ENCODE measurements around the gene GNPAT. TPM values are rescaled to one million over a fixed set of nuclear protein-coding genes. Genes with fewer than 3 reads are reported as not detected.

GNPAT gene
- total and polyA plus RNA-seq, 2 of the 4 experiments (the other 2 are of a cell fraction): 17.2 to 36.0 TPM

DNA sequence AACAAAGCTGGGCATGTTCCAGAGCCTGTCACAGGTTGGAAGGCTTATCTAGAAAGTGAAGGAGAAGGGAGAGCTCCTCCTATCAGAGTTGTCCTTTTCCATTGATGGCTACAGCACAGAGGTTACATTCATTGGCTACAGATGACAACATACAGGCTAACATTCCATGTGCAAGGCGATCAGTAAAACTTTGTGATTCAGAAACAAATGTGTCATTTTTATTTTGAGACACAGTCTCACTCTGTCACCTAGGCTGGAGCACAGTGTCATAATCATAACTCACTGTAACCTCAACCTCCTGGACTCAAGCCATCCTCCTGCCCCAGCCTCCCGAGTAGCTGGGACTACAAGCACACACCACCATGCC lies 46.6 kb upstream of the GNPAT start:
- Histone ChIP-seq H3K9me1 (ENCODE audit: insufficient read depth, low read length) (no peaks in the 10 kb centered on the region), H3K56ac (ENCODE audit: extremely low read depth, insufficient read depth, low read length) (no peak overlapping the region), H3K9ac (ENCODE audit: low read depth, low read length) (no peak overlapping the region), H3K9me3 (ENCODE audit: control insufficient read depth, insufficient read depth, low read length) (no peaks in the 10 kb centered on the region), H3K4ac (ENCODE audit: low read depth, low read length) (no peak overlapping the region), H2AK9ac (replicated peaks; ENCODE audit: low read depth, low read length, poor library complexity) (no peak overlapping the region), H3K4me1 (ENCODE audit: control insufficient read depth, insufficient read depth, low read length) (no peaks in the 10 kb centered on the region), H2AK5ac (ENCODE audit: low read depth, low read length) (no peak overlapping the region), H3K27ac (ENCODE audit: insufficient read depth, low read length) (no peak overlapping the region), H2BK15ac (ENCODE audit: low read depth, low read length) (no peak overlapping the region), H2AFZ (replicated peaks; ENCODE audit: low read length, poor library complexity) (no peak overlapping the region), H3K18ac (ENCODE audit: low read depth, low read length) (no peak overlapping the region), H3K23ac (ENCODE audit: low read depth, low read length) (no peak overlapping the region), H4K91ac (ENCODE audit: insufficient read depth, low read depth, low read length) (no peak overlapping the region), H2BK20ac (ENCODE audit: low read depth, low read length) (no peak overlapping the region), H4K8ac (ENCODE audit: low read depth in 2 of 2, low read length in 2 of 2) (no peak overlapping the region), H3K27me3 (ENCODE audit: control insufficient read depth, insufficient read depth, low read length) (peaks cover 14% of the 10 kb centered on the region; the same call in 1 of the 2 replicates), H3K14ac (replicated peaks; ENCODE audit: low read depth, low read length) (no peak overlapping the region), H3K36me3 (ENCODE audit: control insufficient read depth, insufficient read depth, low read length) (no peaks in the 10 kb centered on the region), H2BK5ac (ENCODE audit: low read depth, low read length, poor library complexity, severe bottlenecking) (no peak overlapping the region), H3K4me2 (ENCODE audit: low read depth, low read length) (no peak overlapping the region), H3K79me1 (ENCODE audit: low read depth in 1 of 2, low read length in 2 of 2) (no peaks in the 10 kb centered on the region), H4K20me1 (ENCODE audit: insufficient read depth, low read length) (no peaks in the 10 kb centered on the region), H2BK120ac (ENCODE audit: low read depth, low read length) (no peak overlapping the region), H4K5ac (ENCODE audit: low read depth, low read length) (no peak overlapping the region), H3K4me3 (ENCODE audit: insufficient read depth, low read depth, low read length) (no peak overlapping the region)
- ChIA-PET CTCF (no interaction called here), POLR2A (ENCODE audit: unreplicated experiment) (no interaction called here)
- 60% methylated on average over 1 of the region's 2 CpGs; no CpG with 5 or more reads in 1 of the 2 experiments for WGBS, 2 experiments (ENCODE audit: extremely low coverage in 2 of 2, insufficient read length in 1 of 2)
- ATAC-seq (ENCODE audit: low read depth) (no peak), DNase-seq (no peak)
- TF ChIP-seq, protein P1, sequence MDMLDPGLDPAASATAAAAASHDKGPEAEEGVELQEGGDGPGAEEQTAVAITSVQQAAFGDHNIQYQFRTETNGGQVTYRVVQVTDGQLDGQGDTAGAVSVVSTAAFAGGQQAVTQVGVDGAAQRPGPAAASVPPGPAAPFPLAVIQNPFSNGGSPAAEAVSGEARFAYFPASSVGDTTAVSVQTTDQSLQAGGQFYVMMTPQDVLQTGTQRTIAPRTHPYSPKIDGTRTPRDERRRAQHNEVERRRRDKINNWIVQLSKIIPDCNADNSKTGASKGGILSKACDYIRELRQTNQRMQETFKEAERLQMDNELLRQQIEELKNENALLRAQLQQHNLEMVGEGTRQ (IDR thresholded peaks at IDR 0.05; ENCODE audit: low read depth, low read length): no peak
- TF ChIP-seq POLR2A (IDR thresholded peaks at IDR 0.05; ENCODE audit: low read depth, low read length): no peak
- TF ChIP-seq, protein P2, sequence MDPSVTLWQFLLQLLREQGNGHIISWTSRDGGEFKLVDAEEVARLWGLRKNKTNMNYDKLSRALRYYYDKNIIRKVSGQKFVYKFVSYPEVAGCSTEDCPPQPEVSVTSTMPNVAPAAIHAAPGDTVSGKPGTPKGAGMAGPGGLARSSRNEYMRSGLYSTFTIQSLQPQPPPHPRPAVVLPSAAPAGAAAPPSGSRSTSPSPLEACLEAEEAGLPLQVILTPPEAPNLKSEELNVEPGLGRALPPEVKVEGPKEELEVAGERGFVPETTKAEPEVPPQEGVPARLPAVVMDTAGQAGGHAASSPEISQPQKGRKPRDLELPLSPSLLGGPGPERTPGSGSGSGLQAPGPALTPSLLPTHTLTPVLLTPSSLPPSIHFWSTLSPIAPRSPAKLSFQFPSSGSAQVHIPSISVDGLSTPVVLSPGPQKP (IDR thresholded peaks at IDR 0.05; ENCODE audit: borderline replicate concordance, low read depth, low read length): no peak
- in situ Hi-C loops (cut with MboI; ENCODE audit: low sequenced_read_pairs) (no loop called here), dilution Hi-C loops (cut with HindIII; ENCODE audit: low sequenced_read_pairs, unreplicated experiment) (no loop called here), intact Hi-C loops (cut with micrococcal nuclease) (no loop called here)
- BruUV-seq (replicated peaks): no TSS peak
